Suprapubic skin (tissue), 4 donors: ENCODE data around the gene SPSB3. TPM values are rescaled to one million over a fixed set of nuclear protein-coding genes. Genes with fewer than 3 reads are reported as not detected.

Source experiments
- DNase-seq, 2 donors: peaks; one replicate each; pipeline ENCODE4 v3.0.0-alpha.2; 2019; ENCODE audit warnings: low spot score in 2 of 2
- H3K27ac ChIP-seq: fragments of 200-600 bp; sonication (generic); one replicate; pipeline ENCODE4 v1.5.1; 2019
- H3K27me3 ChIP-seq: fragments of 200-600 bp; sonication (generic); one replicate; pipeline ENCODE4 v1.5.1; 2019
- H3K36me3 ChIP-seq: fragments of 200-600 bp; sonication (generic); one replicate; pipeline ENCODE4 v1.5.1; 2019
- H3K4me1 ChIP-seq: fragments of 200-600 bp; sonication (generic); one replicate; pipeline ENCODE4 v1.5.1; 2019
- H3K4me3 ChIP-seq: fragments of 200-600 bp; sonication (generic); one replicate; pipeline ENCODE4 v1.5.1; 2019; ENCODE audit warnings: mild to moderate bottlenecking
- H3K9me3 ChIP-seq: fragments of 200-600 bp; sonication (generic); one replicate; pipeline ENCODE4 v1.5.1; 2019
- EP300 ChIP-seq: sonication (generic); formaldehyde crosslinking; IDR thresholded peaks from one replicate; pipeline ENCODE4 v1.6.1; 2017; ENCODE audit warnings: antibody characterized with exemption
- POLR2A ChIP-seq, 2 donors: fragments of 450-650 bp; IDR thresholded peaks; one replicate each; pipeline ENCODE4 v1.6.1; 2017; ENCODE audit warnings: antibody characterized with exemption in 2 of 2, mild to moderate bottlenecking in 2 of 2, moderate library complexity in 2 of 2
- POLR2AphosphoS5 ChIP-seq, 3 donors: sonication (generic); formaldehyde crosslinking; IDR thresholded peaks; one replicate each; pipeline ENCODE4 v1.6.1; 2017; ENCODE audit warnings: antibody characterized with exemption in 3 of 3
- WGBS: methylation state at CpG from one replicate; pipeline ENCODE4 v1.1.5; 2018; 5-methylcytosine and 5-hydroxymethylcytosine counted together
- total RNA-seq, 4 donors: library from RNA; depleted of rRNA; stranded (reverse); fragments of >200 nt; gene quantifications; one replicate each; pipeline ENCODE4 v1.1.0, GENCODE V29; 2016
- TF ChIP-seq, protein P1 (sequence below), 2 donors: fragments of 200-600 bp in 1 of 2; fragments of 450-650 bp in 1 of 2; sonication (generic) in 1 of 2; IDR thresholded peaks; one replicate each; pipeline ENCODE4 v1.5.1; 2016 to 2019; ENCODE audit warnings: antibody characterized with exemption in 2 of 2, mild to moderate bottlenecking in 1 of 2, moderate library complexity in 1 of 2

SPSB3 gene
- total RNA-seq, 4 donors from 2014 or later = 124 to 205 (median 156) TPM

DNA sequence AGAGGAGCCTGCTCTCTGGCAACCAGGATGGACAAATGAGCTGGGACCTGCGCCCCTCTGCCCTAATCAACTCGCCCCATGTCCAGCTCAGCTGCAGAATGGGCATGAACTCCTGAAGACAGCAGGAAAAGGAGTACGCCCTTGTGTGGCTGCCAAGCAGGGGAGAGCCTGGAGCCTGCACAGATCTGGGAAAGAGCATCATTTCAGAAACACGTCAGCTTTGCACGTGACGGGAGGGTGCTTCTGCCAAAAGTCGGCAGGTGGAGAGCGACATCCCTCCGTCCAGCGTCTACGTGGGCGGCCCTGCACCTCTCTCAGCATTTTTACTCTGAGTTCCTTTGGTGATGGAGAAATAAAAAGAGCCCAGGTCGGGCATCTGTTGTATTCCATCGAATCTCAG lies 29.5 kb downstream of the SPSB3 start:
- TF ChIP-seq POLR2AphosphoS5 (IDR thresholded peaks at IDR 0.05) (no peak), EP300 (no peak), POLR2A (IDR thresholded peaks at IDR 0.05) (no peak)
- TF ChIP-seq, protein P1, sequence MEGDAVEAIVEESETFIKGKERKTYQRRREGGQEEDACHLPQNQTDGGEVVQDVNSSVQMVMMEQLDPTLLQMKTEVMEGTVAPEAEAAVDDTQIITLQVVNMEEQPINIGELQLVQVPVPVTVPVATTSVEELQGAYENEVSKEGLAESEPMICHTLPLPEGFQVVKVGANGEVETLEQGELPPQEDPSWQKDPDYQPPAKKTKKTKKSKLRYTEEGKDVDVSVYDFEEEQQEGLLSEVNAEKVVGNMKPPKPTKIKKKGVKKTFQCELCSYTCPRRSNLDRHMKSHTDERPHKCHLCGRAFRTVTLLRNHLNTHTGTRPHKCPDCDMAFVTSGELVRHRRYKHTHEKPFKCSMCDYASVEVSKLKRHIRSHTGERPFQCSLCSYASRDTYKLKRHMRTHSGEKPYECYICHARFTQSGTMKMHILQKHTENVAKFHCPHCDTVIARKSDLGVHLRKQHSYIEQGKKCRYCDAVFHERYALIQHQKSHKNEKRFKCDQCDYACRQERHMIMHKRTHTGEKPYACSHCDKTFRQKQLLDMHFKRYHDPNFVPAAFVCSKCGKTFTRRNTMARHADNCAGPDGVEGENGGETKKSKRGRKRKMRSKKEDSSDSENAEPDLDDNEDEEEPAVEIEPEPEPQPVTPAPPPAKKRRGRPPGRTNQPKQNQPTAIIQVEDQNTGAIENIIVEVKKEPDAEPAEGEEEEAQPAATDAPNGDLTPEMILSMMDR (IDR thresholded peaks at IDR 0.05) = no peak
- no peaks in the 10 kb centered on the region for H3K9me3 ChIP-seq
- WGBS = 95% methylated on average over 14 of the region's 14 CpGs
- H3K27ac ChIP-seq = no peak overlapping the region
- DNase-seq = no peak
- H3K4me1 ChIP-seq = peaks cover 11% of the 10 kb centered on the region
- no peaks in the 10 kb centered on the region for H3K27me3 ChIP-seq
- H3K4me3 ChIP-seq = no peak overlapping the region
- peaks cover 61% of the 10 kb centered on the region for H3K36me3 ChIP-seq

DNA sequence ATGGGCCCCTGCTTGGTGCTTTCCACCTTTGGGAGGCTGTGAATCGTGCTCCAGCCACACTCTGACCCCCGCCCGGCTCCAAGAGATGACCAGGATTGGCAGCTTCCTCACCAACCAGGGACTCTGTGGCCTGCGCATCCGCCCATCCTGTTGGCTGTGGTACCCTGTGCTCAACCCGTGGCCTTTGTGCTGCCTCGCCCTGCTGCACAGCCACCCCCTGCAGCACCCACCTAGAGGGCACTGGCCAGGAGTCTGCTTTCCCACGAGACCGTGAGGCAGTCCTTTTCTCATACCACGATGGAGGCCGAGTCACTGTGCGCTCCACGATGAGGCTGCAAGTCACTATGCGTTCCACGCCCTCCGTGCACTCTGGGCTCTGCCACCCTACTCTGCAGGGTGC lies 30.4 kb downstream of the SPSB3 start:
- Histone ChIP-seq H3K4me3 (no peak overlapping the region), H3K4me1 (peaks cover 11% of the 10 kb centered on the region), H3K27ac (no peak overlapping the region), H3K27me3 (no peaks in the 10 kb centered on the region), H3K36me3 (peaks cover 65% of the 10 kb centered on the region), H3K9me3 (no peaks in the 10 kb centered on the region)
- TF ChIP-seq POLR2AphosphoS5 (IDR thresholded peaks at IDR 0.05) = no peak
- no peak for TF ChIP-seq POLR2A (IDR thresholded peaks at IDR 0.05)
- no peak for TF ChIP-seq EP300
- TF ChIP-seq, protein P1 (IDR thresholded peaks at IDR 0.05) = no peak
- 94% methylated on average over 16 of the region's 16 CpGs for WGBS
- no peak for DNase-seq

DNA sequence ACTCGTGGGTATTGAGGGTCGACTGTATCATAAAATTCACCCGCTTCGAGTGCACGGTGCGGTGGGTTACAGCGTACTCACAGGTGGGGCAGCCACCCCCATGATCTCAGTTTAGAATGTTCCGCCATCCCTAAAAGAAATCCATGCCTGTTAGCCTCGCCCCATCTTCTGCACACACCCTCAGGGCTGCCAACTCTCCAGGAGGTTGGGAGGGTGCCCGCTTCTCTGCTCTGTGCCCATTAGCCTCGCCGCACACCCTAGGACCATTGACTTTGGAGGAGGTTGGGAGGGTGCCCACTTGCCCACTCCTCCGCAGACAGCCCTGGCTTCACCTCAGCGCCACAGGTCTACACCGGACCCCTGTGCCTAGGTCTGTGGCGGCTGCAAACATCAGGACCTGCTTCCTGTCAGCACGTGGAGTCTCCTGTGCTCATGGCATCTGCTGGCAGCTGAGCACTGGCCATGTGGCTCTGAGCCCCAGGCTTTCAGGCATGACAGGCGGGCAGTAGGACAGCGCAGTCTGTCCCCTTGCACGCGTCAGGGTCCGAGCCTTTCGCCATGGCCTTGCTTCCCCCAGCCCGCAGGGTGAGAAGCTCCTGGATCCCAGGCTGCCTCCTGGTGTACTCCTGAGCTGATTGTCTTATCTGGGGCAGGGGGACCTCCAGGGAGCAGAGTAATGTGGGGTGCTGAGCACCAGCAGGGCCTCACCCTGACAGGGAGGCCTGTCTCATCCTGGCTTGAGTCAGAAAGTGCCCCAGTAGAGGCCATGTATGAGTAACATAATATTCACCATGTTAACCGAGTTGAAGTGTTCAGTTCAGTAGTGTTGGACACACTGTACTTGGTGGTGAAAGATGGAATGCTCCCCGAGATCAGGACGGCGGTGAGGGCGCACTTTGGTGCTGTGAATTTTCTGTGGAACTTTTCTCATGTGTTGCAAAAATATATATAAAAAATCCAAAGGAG lies 32.9 kb downstream of the SPSB3 start:
- Histone ChIP-seq H3K4me3 (no peak overlapping the region), H3K4me1 (peaks cover 3% of the 10 kb centered on the region), H3K27me3 (no peaks in the 10 kb centered on the region), H3K9me3 (no peaks in the 10 kb centered on the region), H3K36me3 (peaks cover 85% of the 10 kb centered on the region), H3K27ac (no peak overlapping the region)
- DNase-seq = no peak
- 91% methylated on average over 23 of the region's 29 CpGs for WGBS
- TF ChIP-seq POLR2A (IDR thresholded peaks at IDR 0.05) (no peak), POLR2AphosphoS5 (IDR thresholded peaks at IDR 0.05) (no peak), EP300 (no peak)
- TF ChIP-seq, protein P1 (IDR thresholded peaks at IDR 0.05) = no peak

DNA sequence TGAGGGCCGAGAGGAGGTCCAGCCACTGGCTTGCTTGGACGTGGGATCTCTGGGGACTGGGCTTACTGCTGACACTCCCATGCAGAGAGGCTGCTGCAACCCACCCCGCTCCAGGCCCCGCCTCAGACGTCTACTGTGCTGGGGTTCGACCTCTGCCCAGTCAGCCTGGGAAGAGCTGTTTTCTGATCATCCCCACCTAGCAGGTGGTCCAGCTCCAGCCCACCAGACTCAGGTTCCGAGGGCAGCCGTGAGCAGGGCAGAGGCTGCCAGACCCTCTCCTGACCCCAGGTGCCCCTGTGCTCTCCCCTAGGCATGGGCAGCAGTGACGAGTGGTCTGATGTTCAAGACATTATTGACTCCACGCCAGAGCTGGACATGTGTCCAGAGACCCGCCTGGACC lies 34.4 kb downstream of the SPSB3 start:
- no peak overlapping the region for H3K4me3 ChIP-seq
- H3K36me3 ChIP-seq = peaks cover 93% of the 10 kb centered on the region
- TF ChIP-seq EP300 (no peak), POLR2A (IDR thresholded peaks at IDR 0.05) (no peak), POLR2AphosphoS5 (IDR thresholded peaks at IDR 0.05) (no peak)
- TF ChIP-seq, protein P1 (IDR thresholded peaks at IDR 0.05) = no peak
- H3K4me1 ChIP-seq = no peaks in the 10 kb centered on the region
- H3K9me3 ChIP-seq = no peaks in the 10 kb centered on the region
- no peaks in the 10 kb centered on the region for H3K27me3 ChIP-seq
- H3K27ac ChIP-seq = no peak overlapping the region
- 82% methylated on average over 8 of the region's 11 CpGs for WGBS
- no peak for DNase-seq

DNA sequence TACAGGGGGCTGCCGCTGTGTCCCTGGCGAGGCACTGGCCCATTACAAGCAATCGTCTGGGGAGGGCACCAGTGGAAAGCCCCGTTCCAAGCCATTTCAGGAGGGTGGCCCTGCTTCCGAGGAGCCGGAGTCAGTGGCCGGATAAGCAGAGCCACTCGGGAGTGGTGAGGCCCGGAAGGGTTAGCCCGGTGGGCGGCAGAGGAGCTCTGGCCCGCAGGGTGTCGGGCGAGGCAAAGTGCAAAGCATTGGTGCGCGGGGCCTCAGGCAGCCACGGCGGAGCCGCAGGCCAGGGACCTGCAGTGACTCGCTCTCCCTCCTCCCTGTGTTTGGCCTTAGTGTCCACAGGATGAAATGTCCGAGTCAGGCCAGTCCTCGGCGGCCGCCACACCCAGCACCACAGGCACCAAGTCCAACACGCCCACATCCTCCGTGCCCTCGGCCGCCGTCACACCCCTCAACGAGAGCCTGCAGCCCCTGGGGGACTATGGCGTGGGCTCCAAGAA lies 35.6 kb downstream of the SPSB3 start:
- Histone ChIP-seq H3K9me3 (no peaks in the 10 kb centered on the region), H3K36me3 (peaks cover 87% of the 10 kb centered on the region), H3K27ac (no peak overlapping the region), H3K4me1 (no peaks in the 10 kb centered on the region), H3K27me3 (no peaks in the 10 kb centered on the region), H3K4me3 (no peak overlapping the region)
- DNase-seq = no peak
- 88% methylated on average over 24 of the region's 31 CpGs for WGBS
- TF ChIP-seq, protein P1 (IDR thresholded peaks at IDR 0.05) = no peak
- no peak for TF ChIP-seq EP300
- no peak for TF ChIP-seq POLR2AphosphoS5 (IDR thresholded peaks at IDR 0.05)
- no peak for TF ChIP-seq POLR2A (IDR thresholded peaks at IDR 0.05)
